GM08714 (cell line): Measurements from ENCODE around the gene SLC38A11.

Source experiments
- H3K4me3 ChIP-seq: fragments of 200-500 bp; sonication (Bioruptor generic); 2 replicates; pipeline ENCODE4 v1.5.1; 2014; ENCODE audit warnings: mild to moderate bottlenecking, low read length, inconsistent platforms
- ZNF274 ChIP-seq: IDR thresholded peaks from 2 replicates; pipeline ENCODE4 v1.6.1; 2012; ENCODE audit warnings: mild to moderate bottlenecking, low read depth, low read length

Gene SLC38A11

GRCh38 chr2:164947281-164947680 is 8.0 kb downstream of the SLC38A11 start:
- TF ChIP-seq ZNF274 = no peak
- no peak overlapping the region for H3K4me3 ChIP-seq

DNA sequence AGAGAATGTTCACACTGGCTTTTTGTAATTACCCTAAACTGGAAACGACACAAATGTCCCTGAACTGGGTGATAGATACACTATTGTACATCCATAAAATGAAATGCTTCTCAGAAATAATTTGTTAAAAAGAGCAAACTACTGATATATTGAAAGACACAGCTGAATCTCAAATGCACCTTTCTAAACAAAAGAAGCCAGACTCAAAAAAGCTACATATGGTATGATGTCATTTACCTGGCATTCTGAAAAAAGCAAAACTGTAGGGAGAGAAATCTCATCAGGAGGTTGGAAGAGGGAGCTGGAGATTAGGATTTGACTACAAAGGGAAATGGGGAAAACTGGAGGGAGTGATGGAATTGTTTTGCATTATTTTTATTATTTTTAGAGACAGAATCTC is 12.0 kb downstream of the SLC38A11 start:
- TF ChIP-seq ZNF274 = no peak
- no peak overlapping the region for H3K4me3 ChIP-seq

DNA sequence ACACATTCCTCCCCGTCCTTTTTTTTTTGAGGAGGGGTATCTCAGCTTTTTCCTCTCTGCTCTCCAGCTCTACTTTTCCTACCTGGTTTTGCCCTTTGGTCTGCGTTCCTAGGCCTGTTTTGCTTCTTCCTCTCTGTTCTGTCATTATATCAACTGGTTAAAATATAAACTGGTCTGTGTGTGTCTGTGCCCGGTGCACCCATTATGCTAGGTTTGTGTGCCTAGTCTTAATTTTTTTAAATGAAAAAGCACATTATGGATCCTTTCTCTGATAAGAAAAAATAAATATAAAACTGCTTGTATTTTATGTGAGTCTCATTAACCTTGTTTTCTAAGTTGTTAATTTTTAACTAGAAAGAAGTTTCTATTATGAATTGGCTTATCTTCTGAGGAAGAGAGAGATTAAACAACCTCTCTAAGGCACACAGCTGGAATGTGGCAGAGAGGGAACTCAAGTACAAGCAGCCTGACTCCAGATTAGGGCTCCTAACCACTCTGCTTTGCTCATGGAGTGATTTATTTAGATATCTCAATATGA is 17.4 kb downstream of the SLC38A11 start:
- no peak for TF ChIP-seq ZNF274
- H3K4me3 ChIP-seq = no peak overlapping the region

DNA sequence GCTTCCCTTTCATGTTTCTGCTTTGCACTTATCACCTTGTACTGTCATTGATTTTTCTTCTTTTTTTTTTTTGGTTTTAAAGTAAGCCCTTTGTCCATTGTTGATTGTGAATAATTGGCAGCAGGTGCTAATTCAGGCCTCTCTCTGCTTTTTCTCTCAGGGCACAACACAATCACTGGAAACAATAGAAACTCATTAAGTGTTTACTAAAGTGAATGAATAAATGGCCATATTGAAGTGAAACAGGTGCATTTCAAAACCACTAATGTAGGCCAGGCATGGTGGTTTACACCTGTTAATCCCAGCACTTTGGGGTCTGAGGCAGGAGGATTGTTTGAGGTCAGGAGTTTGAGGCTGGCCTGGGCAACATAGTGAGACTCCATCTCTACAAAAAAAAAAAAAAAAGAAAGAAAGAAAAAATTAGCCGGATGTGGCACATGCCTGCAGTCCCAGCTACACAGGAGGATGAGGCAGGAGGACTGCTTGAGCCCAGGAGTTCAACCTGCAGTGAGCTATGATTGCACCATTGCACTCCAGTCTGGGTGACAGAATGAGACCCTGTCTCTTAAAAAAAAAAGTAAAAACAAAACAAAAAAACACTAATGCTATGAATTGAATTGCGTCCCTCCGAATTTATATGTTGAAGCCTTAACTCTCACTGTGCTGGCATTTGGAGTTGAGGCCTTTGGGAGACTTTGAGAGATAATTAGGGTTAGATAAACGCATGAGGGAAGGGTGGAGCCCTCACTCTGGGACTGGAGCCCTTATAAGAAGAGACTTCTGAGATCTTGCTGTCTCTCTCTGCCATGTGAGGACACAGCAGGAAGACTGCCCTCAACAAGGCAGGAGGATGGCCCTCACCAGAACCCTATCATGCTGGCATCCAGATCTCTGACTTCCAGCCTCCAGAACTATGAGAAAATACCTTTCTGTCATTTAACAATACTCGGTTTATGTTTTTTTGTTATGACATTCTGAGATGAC is 19.9 kb downstream of the SLC38A11 start:
- H3K4me3 ChIP-seq = no peak overlapping the region
- TF ChIP-seq ZNF274 = no peak

- TF ChIP-seq ZNF274 = no peak
- H3K4me3 ChIP-seq = no peak overlapping the region
These were observed 20.8 kb downstream of the SLC38A11 start for GRCh38 chr2:164934401-164935117.

- H3K4me3 ChIP-seq = no peak overlapping the region
- no peak for TF ChIP-seq ZNF274
These were observed 21.6 kb downstream of the SLC38A11 start for GRCh38 chr2:164933671-164934189.

GRCh38 chr2:164932377-164932776 is 22.9 kb downstream of the SLC38A11 start:
- TF ChIP-seq ZNF274 = no peak

DNA sequence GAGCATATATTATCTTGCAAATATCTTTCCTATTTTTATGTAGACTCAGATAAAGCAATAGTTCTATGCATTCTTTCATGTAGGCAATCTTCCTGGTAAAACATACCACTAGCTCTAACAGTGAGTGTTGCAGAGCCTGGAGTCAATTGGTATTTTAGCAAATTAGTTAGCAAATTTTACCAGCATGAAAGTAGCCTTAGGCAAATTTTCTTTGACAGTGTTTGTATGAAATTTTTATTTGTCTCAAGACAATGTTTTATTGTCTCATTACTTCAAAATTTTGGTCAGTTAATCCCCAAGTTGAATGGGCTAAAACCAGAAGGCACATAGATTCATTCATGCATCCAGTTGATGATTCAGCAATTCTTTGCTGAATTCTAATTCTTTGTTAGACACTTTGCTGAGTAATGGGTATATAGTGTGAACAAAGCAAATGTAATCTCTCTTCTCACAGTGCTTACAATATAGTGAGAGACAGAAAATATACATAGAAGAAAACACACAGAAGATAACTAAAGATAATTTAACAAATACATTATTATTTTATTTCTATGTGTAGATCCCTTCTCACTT is 27.1 kb downstream of the SLC38A11 start:
- H3K4me3 ChIP-seq = no peak overlapping the region
- no peak for TF ChIP-seq ZNF274

More at GRCh38 chr2:164932377-164932776, 22.9 kb downstream of the SLC38A11 start:
- H3K4me3 ChIP-seq = no peak overlapping the region

GRCh38 chr2:164922134-164922533 is 33.2 kb downstream of the SLC38A11 start:
- H3K4me3 ChIP-seq = no peak overlapping the region

DNA sequence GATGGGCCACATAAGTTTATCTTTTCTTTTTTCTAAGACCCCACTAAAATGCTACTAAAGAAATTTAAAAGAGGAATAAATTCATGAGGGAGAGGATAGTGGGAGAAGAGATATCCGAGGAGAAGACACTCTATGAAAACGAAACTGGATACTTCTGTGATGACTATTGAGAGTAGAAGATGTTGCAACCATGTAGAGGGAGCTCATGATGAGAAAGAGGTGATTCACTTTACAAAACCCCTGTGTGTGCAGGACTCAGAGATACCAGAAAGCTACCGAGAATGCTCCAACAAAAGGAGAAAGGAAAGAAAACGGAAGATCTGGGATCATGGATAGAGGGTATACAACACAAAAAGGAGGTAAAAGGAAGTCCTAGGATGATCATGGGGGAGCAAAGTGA is 34.9 kb downstream of the SLC38A11 start:
- no peak for TF ChIP-seq ZNF274
- H3K4me3 ChIP-seq = no peak overlapping the region

More at GRCh38 chr2:164922134-164922533, 33.2 kb downstream of the SLC38A11 start:
- TF ChIP-seq ZNF274 = no peak

- TF ChIP-seq ZNF274 = no peak
- no peak overlapping the region for H3K4me3 ChIP-seq
These were observed 37.9 kb downstream of the SLC38A11 start for GRCh38 chr2:164917296-164917903.

DNA sequence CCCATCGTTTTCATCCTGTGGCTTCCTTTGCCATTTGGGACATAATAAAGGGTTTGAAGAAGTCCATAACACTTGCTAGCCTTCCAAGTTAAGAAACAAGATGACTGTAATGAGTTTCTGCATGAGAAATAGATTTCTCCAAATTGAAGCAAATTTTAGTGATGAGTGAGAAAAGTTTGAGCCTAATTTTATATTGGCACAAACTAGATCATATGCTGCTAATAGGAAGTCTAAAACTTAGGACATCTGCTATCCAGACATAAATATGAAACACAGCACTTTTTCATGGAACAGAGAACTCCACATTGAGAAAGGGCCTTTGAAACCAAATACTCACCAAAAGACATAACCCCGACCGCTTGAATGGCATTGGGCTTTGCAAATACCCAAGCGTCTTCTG is 39.8 kb downstream of the SLC38A11 start:
- no peak overlapping the region for H3K4me3 ChIP-seq
- TF ChIP-seq ZNF274 = no peak

DNA sequence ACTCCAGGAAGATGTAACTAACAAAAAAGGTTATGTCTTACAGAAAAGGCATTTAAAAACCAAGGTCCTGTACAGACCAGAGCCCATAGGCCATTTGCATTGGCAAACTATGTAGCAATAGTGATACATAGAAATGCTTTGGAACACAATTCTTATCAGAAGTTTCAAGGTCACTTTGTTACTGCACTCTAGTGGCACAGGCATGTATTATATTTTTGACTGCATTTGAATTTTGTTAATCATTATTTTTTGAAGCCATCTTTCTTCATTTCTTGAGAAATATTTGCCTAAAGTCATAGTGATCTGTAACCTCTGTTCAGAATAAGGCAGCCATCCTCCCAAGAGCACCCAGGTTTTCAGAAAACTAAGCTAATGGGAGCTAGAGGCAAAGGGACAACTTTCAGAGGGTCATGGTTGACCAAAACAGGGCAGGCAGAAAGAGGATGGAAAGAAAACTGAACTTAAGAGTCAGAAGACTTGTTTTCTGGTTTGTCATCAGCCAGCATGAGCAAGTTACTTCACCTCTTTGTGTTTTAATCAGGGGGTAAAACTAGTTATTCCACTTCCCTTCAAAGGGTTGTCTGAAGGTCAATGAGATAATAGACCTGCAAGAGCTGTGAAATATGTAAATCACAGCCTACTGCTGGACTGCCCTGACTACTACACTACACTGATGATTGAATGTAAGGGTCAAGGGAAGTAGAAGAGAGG is 41.5 kb downstream of the SLC38A11 start:
- H3K4me3 ChIP-seq = no peak overlapping the region
- TF ChIP-seq ZNF274 = no peak

DNA sequence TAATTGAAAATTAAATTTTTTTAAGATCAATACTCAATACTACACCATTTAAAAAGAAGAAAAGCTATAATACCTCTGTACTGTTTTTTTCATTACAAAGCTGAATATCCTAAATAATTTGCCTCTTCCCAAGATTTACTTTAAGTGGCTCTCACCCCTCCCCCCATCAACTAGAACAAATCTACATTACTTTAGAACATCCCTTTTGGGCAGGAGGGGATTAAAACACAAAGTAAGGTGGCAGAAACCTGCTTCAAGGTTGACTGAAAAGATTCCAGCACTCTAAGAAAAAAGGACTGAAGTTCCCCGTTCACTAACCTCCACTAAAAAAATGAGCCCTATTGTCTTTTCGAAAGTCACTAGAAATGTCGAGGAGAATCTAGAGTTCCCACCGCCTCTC is 42.3 kb downstream of the SLC38A11 start:
- H3K4me3 ChIP-seq = no peak overlapping the region
- no peak for TF ChIP-seq ZNF274
